Neutrophil (primary cell): ENCODE data around the gene RFC4.

ENCODE experiments used
- H3K27ac ChIP-seq: fragments of 200-600 bp; sonication (generic); 2 replicates; pipeline ENCODE4 v1.5.1; 2016; ENCODE audit warnings: mild to moderate bottlenecking, moderate library complexity
- H3K27me3 ChIP-seq: fragments of 200-600 bp; sonication (generic); 2 replicates; pipeline ENCODE4 v1.6.0; 2016; ENCODE audit warnings: mild to moderate bottlenecking
- H3K36me3 ChIP-seq: fragments of 200-600 bp; sonication (generic); 2 replicates; pipeline ENCODE4 v1.5.1; 2017
- H3K4me1 ChIP-seq, 2 experiments: fragments of 200-600 bp in 1 of 2; sonication (generic) in 1 of 2; 1 replicate in 1 of 2; 2 replicates in 1 of 2; pipeline versions ENCODE4 v1.5.1 to v1.6.1; 2013 to 2016; ENCODE audit warnings: low read depth in 1 of 2, low read length in 1 of 2, mild to moderate bottlenecking in 1 of 2, moderate library complexity in 1 of 2; ENCODE audit not compliant: control insufficient read depth in 1 of 2, insufficient read depth in 1 of 2
- H3K4me3 ChIP-seq, 2 experiments: fragments of 200-600 bp in 1 of 2; sonication (generic) in 1 of 2; 1 replicate in 1 of 2; 2 replicates in 1 of 2; pipeline ENCODE4 v1.5.1; 2013 to 2016; ENCODE audit warnings: low read depth in 1 of 2, low read length in 1 of 2, mild to moderate bottlenecking in 1 of 2, moderate library complexity in 1 of 2
- H3K9me3 ChIP-seq: fragments of 200-600 bp; sonication (generic); 2 replicates; pipeline ENCODE4 v1.5.1; 2016
- CTCF ChIP-seq: fragments of 200-600 bp; sonication (generic); IDR thresholded peaks from 2 replicates; pipeline ENCODE4 v1.5.1; 2016; ENCODE audit warnings: antibody characterized with exemption

Gene RFC4

GRCh38 chr3:186849374-186849975 lies 43.2 kb upstream of the RFC4 start:
- H3K4me3 ChIP-seq = no peak overlapping the region
- no peaks in the 10 kb centered on the region for H3K4me1 ChIP-seq
- no peak overlapping the region for H3K27ac ChIP-seq
- H3K27me3 ChIP-seq = no peaks in the 10 kb centered on the region
- H3K36me3 ChIP-seq = no peaks in the 10 kb centered on the region
- no peaks in the 10 kb centered on the region for H3K9me3 ChIP-seq
- no peak for TF ChIP-seq CTCF

- Histone ChIP-seq H3K27ac (no peak overlapping the region), H3K4me3 (no peak overlapping the region), H3K36me3 (no peaks in the 10 kb centered on the region), H3K4me1 (no peaks in the 10 kb centered on the region), H3K27me3 (no peaks in the 10 kb centered on the region), H3K9me3 (no peaks in the 10 kb centered on the region)
- no peak for TF ChIP-seq CTCF
Measured at GRCh38 chr3:186847437-186847836, 41.2 kb upstream of the RFC4 start.

GRCh38 chr3:186845756-186846155 lies 39.5 kb upstream of the RFC4 start:
- Histone ChIP-seq H3K4me3 (no peak overlapping the region), H3K36me3 (no peaks in the 10 kb centered on the region), H3K27ac (no peak overlapping the region), H3K4me1 (no peaks in the 10 kb centered on the region), H3K9me3 (no peaks in the 10 kb centered on the region), H3K27me3 (no peaks in the 10 kb centered on the region)
- no peak for TF ChIP-seq CTCF

- no peak overlapping the region for H3K4me3 ChIP-seq
- H3K27me3 ChIP-seq = no peaks in the 10 kb centered on the region
- no peak for TF ChIP-seq CTCF
Measured at GRCh38 chr3:186844908-186845307, 38.6 kb upstream of the RFC4 start.

GRCh38 chr3:186843039-186843432 lies 36.8 kb upstream of the RFC4 start:
- no peak overlapping the region for H3K4me3 ChIP-seq
- H3K9me3 ChIP-seq = no peaks in the 10 kb centered on the region
- TF ChIP-seq CTCF = no peak
- no peaks in the 10 kb centered on the region for H3K4me1 ChIP-seq
- no peaks in the 10 kb centered on the region for H3K36me3 ChIP-seq
- no peak overlapping the region for H3K27ac ChIP-seq
- H3K27me3 ChIP-seq = no peaks in the 10 kb centered on the region

More at GRCh38 chr3:186844908-186845307, 38.6 kb upstream of the RFC4 start:
- Histone ChIP-seq H3K36me3 (no peaks in the 10 kb centered on the region), H3K27ac (no peak overlapping the region), H3K4me1 (no peaks in the 10 kb centered on the region), H3K9me3 (no peaks in the 10 kb centered on the region)
